A673 (cell line): ENCODE results near the gene TBX5. TPM values are rescaled to one million over a fixed set of nuclear protein-coding genes. Genes with fewer than 3 reads are reported as not detected.

Experiments
- BruUV-seq: library from RNA; stranded (reverse); fragments of 400-500 nt; replicated peaks from 2 replicates; lab custom pipeline; 2021; lab: Mats Ljungman, UMichigan
- CTCF ChIA-PET: fragments of 300-600 bp; sonication (Branson Sonifier 250); formaldehyde crosslinking; loops from one replicate; lab custom pipeline; 2022; ENCODE audit warnings: antibody characterized with exemption; lab: Charles Lee
- POLR2A ChIA-PET: fragments of 300-600 bp; sonication (Branson Sonifier 250); formaldehyde crosslinking; loops from one replicate; lab custom pipeline; 2022; ENCODE audit warnings: antibody characterized with exemption; ENCODE audit not compliant: low non-redundant PET; lab: Charles Lee
- DNase-seq: peaks from one replicate; pipeline ENCODE4 v3.0.0-alpha.2; 2015; ENCODE audit warnings: low spot score
- H3K27ac ChIP-seq: fragments of 200-600 bp; sonication (generic); 2 replicates; pipeline ENCODE4 v1.5.1; 2016; ENCODE audit warnings: mixed run types, low read depth, mild to moderate bottlenecking, mixed read lengths, antibody characterized with exemption, low read length; ENCODE audit not compliant: poor library complexity, severe bottlenecking
- H3K27me3 ChIP-seq: fragments of 200-600 bp; sonication (generic); replicated peaks from 2 replicates; pipeline ENCODE4 v1.6.1; 2017; ENCODE audit warnings: mixed run types, low read depth, mild to moderate bottlenecking, mixed read lengths, antibody characterized with exemption, low read length; ENCODE audit not compliant: insufficient read depth, poor library complexity
- H3K36me3 ChIP-seq: fragments of 200-600 bp; sonication (generic); 2 replicates; pipeline ENCODE4 v1.6.1; 2016; ENCODE audit warnings: mixed run types, mild to moderate bottlenecking, mixed read lengths, antibody characterized with exemption, low read length; ENCODE audit not compliant: insufficient read depth, poor library complexity, severe bottlenecking
- H3K4me1 ChIP-seq: fragments of 200-600 bp; sonication (generic); 2 replicates; pipeline ENCODE4 v1.6.1; 2017; ENCODE audit warnings: mixed run types, mild to moderate bottlenecking, mixed read lengths, antibody characterized with exemption, low read length; ENCODE audit not compliant: insufficient read depth, poor library complexity, severe bottlenecking
- H3K4me3 ChIP-seq: fragments of 200-600 bp; sonication (generic); 2 replicates; pipeline ENCODE4 v1.5.1; 2016; ENCODE audit warnings: low read depth, mixed run types, mild to moderate bottlenecking, mixed read lengths, low read length; ENCODE audit not compliant: poor library complexity, severe bottlenecking
- H3K9me3 ChIP-seq: fragments of 200-600 bp; sonication (generic); 2 replicates; pipeline ENCODE4 v1.6.1; 2016; ENCODE audit warnings: mixed run types, low read depth, mild to moderate bottlenecking, mixed read lengths, antibody characterized with exemption, low read length; ENCODE audit not compliant: poor library complexity, severe bottlenecking
- EZH2 ChIP-seq: fragments of 200-600 bp; sonication (generic); IDR thresholded peaks from 2 replicates; pipeline ENCODE4 v1.6.1; 2017; ENCODE audit warnings: borderline replicate concordance, low read depth, mild to moderate bottlenecking, mixed read lengths, antibody characterized with exemption, low read length; ENCODE audit not compliant: poor library complexity, severe bottlenecking
- intact Hi-C: fragments of 100-400 bp; cut with micrococcal nuclease; formaldehyde crosslinking; loops from one replicate; pipeline ENCODE4 v1.10.0; 2022; ENCODE audit not compliant: unreplicated experiment
- total RNA-seq: library from RNA; stranded (reverse); gene quantifications from 2 replicates; pipeline ENCODE4 v1.2.3, GENCODE V29; 2021
- TF ChIP-seq, protein P1 (sequence below): fragments of 300-800, 200-600 bp; sonication (generic); conservative IDR thresholded peaks from 2 replicates; pipeline ENCODE4 v1.5.1; 2017; ENCODE audit warnings: low read depth, mild to moderate bottlenecking, antibody characterized with exemption, low read length, moderate library complexity, mixed read lengths

Gene TBX5
- total RNA-seq, 1 experiment from 2014 or later, result 2.1 TPM

GRCh38 chr12:114368685-114369452, 37.1 kb downstream of the TBX5 start:
- no peak overlapping the region for H3K27ac ChIP-seq
- no peaks in the 10 kb centered on the region for H3K4me1 ChIP-seq
- H3K4me3 ChIP-seq, result no peak overlapping the region
- intact Hi-C loops, result no loop called here
- no peak for DNase-seq
- no peaks in the 10 kb centered on the region for H3K9me3 ChIP-seq
- H3K36me3 ChIP-seq, result no peaks in the 10 kb centered on the region
- ChIA-PET CTCF (no interaction called here), POLR2A (no interaction called here)
- no TSS peak for BruUV-seq
- no peak for TF ChIP-seq EZH2
- TF ChIP-seq, protein P1, sequence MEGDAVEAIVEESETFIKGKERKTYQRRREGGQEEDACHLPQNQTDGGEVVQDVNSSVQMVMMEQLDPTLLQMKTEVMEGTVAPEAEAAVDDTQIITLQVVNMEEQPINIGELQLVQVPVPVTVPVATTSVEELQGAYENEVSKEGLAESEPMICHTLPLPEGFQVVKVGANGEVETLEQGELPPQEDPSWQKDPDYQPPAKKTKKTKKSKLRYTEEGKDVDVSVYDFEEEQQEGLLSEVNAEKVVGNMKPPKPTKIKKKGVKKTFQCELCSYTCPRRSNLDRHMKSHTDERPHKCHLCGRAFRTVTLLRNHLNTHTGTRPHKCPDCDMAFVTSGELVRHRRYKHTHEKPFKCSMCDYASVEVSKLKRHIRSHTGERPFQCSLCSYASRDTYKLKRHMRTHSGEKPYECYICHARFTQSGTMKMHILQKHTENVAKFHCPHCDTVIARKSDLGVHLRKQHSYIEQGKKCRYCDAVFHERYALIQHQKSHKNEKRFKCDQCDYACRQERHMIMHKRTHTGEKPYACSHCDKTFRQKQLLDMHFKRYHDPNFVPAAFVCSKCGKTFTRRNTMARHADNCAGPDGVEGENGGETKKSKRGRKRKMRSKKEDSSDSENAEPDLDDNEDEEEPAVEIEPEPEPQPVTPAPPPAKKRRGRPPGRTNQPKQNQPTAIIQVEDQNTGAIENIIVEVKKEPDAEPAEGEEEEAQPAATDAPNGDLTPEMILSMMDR, result no peak
- no peaks in the 10 kb centered on the region for H3K27me3 ChIP-seq

DNA sequence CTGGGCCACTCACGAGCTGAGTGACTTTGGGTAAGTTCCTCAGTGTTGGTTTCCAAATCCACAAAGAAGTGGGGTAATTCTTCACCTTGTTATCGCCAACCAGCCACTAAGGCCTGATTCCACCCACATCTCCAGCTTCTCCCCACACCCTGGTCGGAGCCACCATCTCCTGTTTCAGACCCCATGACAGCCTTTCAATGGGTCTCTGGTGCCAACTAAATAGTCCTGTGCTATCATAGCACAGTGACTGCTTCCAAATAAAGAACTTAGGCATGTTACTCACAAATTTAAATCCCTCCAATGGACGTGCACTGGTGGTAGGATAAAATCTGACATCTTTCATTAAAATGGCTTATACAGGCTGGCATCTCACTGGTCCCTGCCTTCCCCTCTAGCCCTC, 44.0 kb downstream of the TBX5 start:
- TF ChIP-seq, protein P1, result no peak
- no peak for TF ChIP-seq EZH2
- intact Hi-C loops, result no loop called here
- POLR2A ChIA-PET, result no interaction called here

DNA sequence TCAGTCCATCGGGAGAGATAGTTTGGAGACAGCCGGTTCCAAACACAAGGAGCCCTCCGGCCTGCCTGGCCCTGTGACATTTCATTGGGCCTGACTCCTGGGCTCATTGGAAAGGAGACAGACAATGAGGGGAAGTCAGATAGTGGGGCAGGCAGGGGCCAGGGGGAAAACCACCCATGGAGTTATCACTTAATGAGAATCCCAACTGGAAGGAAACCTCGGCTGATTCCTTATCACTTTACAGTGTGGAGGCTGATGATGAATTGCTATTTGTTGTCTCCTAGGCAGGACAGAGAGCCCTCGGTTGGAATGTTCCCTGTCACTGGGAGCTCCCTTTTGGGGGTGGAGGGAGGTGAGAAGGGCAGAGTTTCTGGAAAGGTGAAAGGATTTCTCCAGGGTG, 44.4 kb downstream of the TBX5 start:
- no TSS peak for BruUV-seq
- ChIA-PET CTCF (no interaction called here), POLR2A (no interaction called here)
- Histone ChIP-seq H3K27ac (no peak overlapping the region), H3K4me1 (no peaks in the 10 kb centered on the region), H3K4me3 (no peak overlapping the region), H3K9me3 (no peaks in the 10 kb centered on the region), H3K36me3 (no peaks in the 10 kb centered on the region), H3K27me3 (no peaks in the 10 kb centered on the region)
- intact Hi-C loops, result no loop called here
- no peak for TF ChIP-seq EZH2
- TF ChIP-seq, protein P1, result no peak
- DNase-seq, result no peak

More for the DNA sequence above, 44.0 kb downstream of the TBX5 start:
- Histone ChIP-seq H3K4me3 (no peak overlapping the region), H3K9me3 (no peaks in the 10 kb centered on the region), H3K27ac (no peak overlapping the region), H3K27me3 (no peaks in the 10 kb centered on the region), H3K36me3 (no peaks in the 10 kb centered on the region), H3K4me1 (no peaks in the 10 kb centered on the region)
- no peak for DNase-seq
- no TSS peak for BruUV-seq
- CTCF ChIA-PET, result no interaction called here
